ENCODE measurements around the gene TMEM19. TPM values are rescaled to one million over a fixed set of nuclear protein-coding genes. Genes with fewer than 3 reads are reported as not detected.

The TMEM19 gene
- total RNA-seq, 1 donor from 2014 or later, result 25.8 TPM

DNA sequence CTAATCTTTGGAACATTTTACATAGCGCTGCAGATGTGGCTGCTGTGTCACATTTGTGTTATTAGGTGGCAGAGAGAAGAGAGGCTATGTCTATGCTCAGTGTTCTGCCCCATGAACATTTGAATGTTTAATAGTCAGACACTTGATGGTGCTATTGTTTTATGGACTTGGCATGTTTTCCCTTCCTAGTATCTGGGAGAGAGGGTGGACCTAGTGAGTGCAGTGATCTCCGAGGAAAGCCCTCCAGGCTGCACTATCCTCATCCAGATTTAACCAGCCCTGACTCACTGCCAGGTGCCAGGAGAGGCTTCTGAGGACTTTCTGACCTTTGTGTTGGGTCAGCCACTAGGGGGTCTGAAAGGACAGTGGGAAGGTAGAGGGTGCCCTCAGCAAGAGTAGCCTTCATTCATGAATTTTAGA is 46.5 kb upstream of the TMEM19 start:
- Mint-ChIP-seq H3K27ac (ENCODE audit: unreplicated experiment) (no peak overlapping the region), H3K4me3 (ENCODE audit: unreplicated experiment) (no peak overlapping the region), H3K36me3 (ENCODE audit: low read depth, unreplicated experiment) (peaks cover 7% of the 10 kb centered on the region), H3K9me3 (ENCODE audit: unreplicated experiment) (no peaks in the 10 kb centered on the region), H3K4me1 (ENCODE audit: low read depth, unreplicated experiment) (peaks cover 6% of the 10 kb centered on the region), H3K27me3 (ENCODE audit: low read depth, unreplicated experiment) (no peaks in the 10 kb centered on the region)
- no peak overlapping the region for H2AFZ ChIP-seq (ENCODE audit: low read depth, low read length)
- peaks cover 82% of the 10 kb centered on the region for H3K36me3 ChIP-seq (ENCODE audit: insufficient read depth, low read length)
- no peaks in the 10 kb centered on the region for H3K4me1 ChIP-seq (ENCODE audit: insufficient read depth, low read length)
- no peak overlapping the region for H3K4me2 ChIP-seq (ENCODE audit: low read length)
- FAIRE-seq (no peak), DNase-seq (ENCODE audit: low read depth) (no peak)
- peaks cover 41% of the 10 kb centered on the region for H3K79me2 ChIP-seq (ENCODE audit: insufficient read depth, low read length)
- no peaks in the 10 kb centered on the region for H3K9me3 ChIP-seq (ENCODE audit: insufficient read depth, low read depth, low read length)
- H4K20me1 ChIP-seq (ENCODE audit: insufficient read depth, low read length), result peaks cover 36% of the 10 kb centered on the region
- H3K27ac ChIP-seq (ENCODE audit: low read depth, low read length), result no peak overlapping the region
- no peaks in the 10 kb centered on the region for H3K27me3 ChIP-seq (ENCODE audit: insufficient read depth, low read length)
- TF ChIP-seq EZH2 (IDR thresholded peaks at IDR 0.05; ENCODE audit: insufficient read depth, low read length), result no peak
- TF ChIP-seq, protein P1, sequence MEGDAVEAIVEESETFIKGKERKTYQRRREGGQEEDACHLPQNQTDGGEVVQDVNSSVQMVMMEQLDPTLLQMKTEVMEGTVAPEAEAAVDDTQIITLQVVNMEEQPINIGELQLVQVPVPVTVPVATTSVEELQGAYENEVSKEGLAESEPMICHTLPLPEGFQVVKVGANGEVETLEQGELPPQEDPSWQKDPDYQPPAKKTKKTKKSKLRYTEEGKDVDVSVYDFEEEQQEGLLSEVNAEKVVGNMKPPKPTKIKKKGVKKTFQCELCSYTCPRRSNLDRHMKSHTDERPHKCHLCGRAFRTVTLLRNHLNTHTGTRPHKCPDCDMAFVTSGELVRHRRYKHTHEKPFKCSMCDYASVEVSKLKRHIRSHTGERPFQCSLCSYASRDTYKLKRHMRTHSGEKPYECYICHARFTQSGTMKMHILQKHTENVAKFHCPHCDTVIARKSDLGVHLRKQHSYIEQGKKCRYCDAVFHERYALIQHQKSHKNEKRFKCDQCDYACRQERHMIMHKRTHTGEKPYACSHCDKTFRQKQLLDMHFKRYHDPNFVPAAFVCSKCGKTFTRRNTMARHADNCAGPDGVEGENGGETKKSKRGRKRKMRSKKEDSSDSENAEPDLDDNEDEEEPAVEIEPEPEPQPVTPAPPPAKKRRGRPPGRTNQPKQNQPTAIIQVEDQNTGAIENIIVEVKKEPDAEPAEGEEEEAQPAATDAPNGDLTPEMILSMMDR (IDR thresholded peaks at IDR 0.05; ENCODE audit: insufficient read depth, low read depth, low read length), result no peak
- H3K4me3 ChIP-seq (ENCODE audit: insufficient read depth, low read depth, low read length), result no peak overlapping the region
- no peak overlapping the region for H3K9ac ChIP-seq (ENCODE audit: low read length)

DNA sequence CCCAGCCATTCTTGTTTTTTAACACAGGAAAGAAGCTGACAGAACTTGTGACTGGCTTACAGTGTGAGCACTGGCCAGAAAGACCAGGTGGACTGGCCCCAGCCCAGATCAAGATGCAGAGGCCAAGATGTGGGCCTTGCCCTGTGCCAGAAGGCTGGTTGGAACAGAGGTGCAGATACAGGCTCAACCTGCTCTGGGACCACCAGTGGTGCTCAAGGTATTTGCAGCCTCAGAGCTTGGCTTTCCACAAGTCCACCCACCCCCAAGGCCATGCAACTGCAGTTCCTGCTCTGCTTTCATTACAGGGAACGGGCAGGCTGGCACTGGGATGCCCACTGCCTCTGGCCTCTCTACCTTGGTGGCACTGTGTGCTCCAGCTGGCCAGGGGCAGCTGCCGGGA is 45.6 kb upstream of the TMEM19 start:
- Histone ChIP-seq H2AFZ (ENCODE audit: low read depth, low read length) (no peak overlapping the region), H3K27ac (ENCODE audit: low read depth, low read length) (no peak overlapping the region), H3K4me3 (ENCODE audit: insufficient read depth, low read depth, low read length) (no peak overlapping the region), H4K20me1 (ENCODE audit: insufficient read depth, low read length) (peaks cover 36% of the 10 kb centered on the region), H3K9me3 (ENCODE audit: insufficient read depth, low read depth, low read length) (no peaks in the 10 kb centered on the region), H3K9ac (ENCODE audit: low read length) (no peak overlapping the region), H3K27me3 (ENCODE audit: insufficient read depth, low read length) (no peaks in the 10 kb centered on the region), H3K4me2 (ENCODE audit: low read length) (no peak overlapping the region), H3K36me3 (ENCODE audit: insufficient read depth, low read length) (peaks cover 80% of the 10 kb centered on the region), H3K4me1 (ENCODE audit: insufficient read depth, low read length) (no peaks in the 10 kb centered on the region), H3K79me2 (ENCODE audit: insufficient read depth, low read length) (peaks cover 45% of the 10 kb centered on the region)
- H3K27me3 Mint-ChIP-seq (ENCODE audit: low read depth, unreplicated experiment), result no peaks in the 10 kb centered on the region
- TF ChIP-seq, protein P1 (IDR thresholded peaks at IDR 0.05; ENCODE audit: insufficient read depth, low read depth, low read length), result no peak
- no peak for TF ChIP-seq EZH2 (IDR thresholded peaks at IDR 0.05; ENCODE audit: insufficient read depth, low read length)
- peaks cover 6% of the 10 kb centered on the region for H3K4me1 Mint-ChIP-seq (ENCODE audit: low read depth, unreplicated experiment)
- DNase-seq (ENCODE audit: low read depth) (no peak), FAIRE-seq (no peak)
- H3K9me3 Mint-ChIP-seq (ENCODE audit: unreplicated experiment), result no peaks in the 10 kb centered on the region
- H3K36me3 Mint-ChIP-seq (ENCODE audit: low read depth, unreplicated experiment), result peaks cover 13% of the 10 kb centered on the region
- no peak overlapping the region for H3K4me3 Mint-ChIP-seq (ENCODE audit: unreplicated experiment)
- no peak overlapping the region for H3K27ac Mint-ChIP-seq (ENCODE audit: unreplicated experiment)

DNA sequence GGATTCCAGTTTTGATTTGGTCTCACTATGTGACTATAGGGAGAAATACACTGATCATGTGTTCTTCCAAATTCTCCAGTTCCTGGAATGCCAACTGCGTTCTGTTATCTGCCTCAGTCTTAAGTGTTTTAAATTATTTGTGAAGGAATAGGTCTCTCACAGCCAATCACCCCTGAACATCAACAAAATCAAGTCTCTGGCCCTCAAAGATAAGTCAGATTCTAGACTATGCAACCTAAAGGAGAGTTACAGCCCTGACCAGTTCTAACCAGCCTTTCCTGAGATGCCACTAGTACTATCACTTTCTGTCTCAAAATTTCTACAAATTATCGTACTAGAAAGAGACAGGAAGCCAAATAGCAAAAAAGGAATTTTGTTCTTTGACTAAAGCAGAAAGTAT is 44.5 kb upstream of the TMEM19 start:
- no peak for TF ChIP-seq EZH2 (IDR thresholded peaks at IDR 0.05; ENCODE audit: insufficient read depth, low read length)
- TF ChIP-seq, protein P1 (IDR thresholded peaks at IDR 0.05; ENCODE audit: insufficient read depth, low read depth, low read length), result no peak
- Mint-ChIP-seq H3K27ac (ENCODE audit: unreplicated experiment) (peak overlapping the region; percentile 20), H3K27me3 (ENCODE audit: low read depth, unreplicated experiment) (no peaks in the 10 kb centered on the region), H3K36me3 (ENCODE audit: low read depth, unreplicated experiment) (peaks cover 13% of the 10 kb centered on the region), H3K4me1 (ENCODE audit: low read depth, unreplicated experiment) (peaks cover 6% of the 10 kb centered on the region), H3K4me3 (ENCODE audit: unreplicated experiment) (peak overlapping the region; percentile 17), H3K9me3 (ENCODE audit: unreplicated experiment) (no peaks in the 10 kb centered on the region)
- no peaks in the 10 kb centered on the region for H3K4me1 ChIP-seq (ENCODE audit: insufficient read depth, low read length)
- H3K79me2 ChIP-seq (ENCODE audit: insufficient read depth, low read length), result peaks cover 54% of the 10 kb centered on the region
- FAIRE-seq (peak; percentile 50), DNase-seq (ENCODE audit: low read depth) (no peak)
- H3K9ac ChIP-seq (ENCODE audit: low read length), result no peak overlapping the region
- peaks cover 35% of the 10 kb centered on the region for H4K20me1 ChIP-seq (ENCODE audit: insufficient read depth, low read length)
- H3K9me3 ChIP-seq (ENCODE audit: insufficient read depth, low read depth, low read length), result no peaks in the 10 kb centered on the region
- no peak overlapping the region for H2AFZ ChIP-seq (ENCODE audit: low read depth, low read length)
- H3K4me2 ChIP-seq (ENCODE audit: low read length), result no peak overlapping the region
- H3K4me3 ChIP-seq (ENCODE audit: insufficient read depth, low read depth, low read length), result no peak overlapping the region
- H3K27me3 ChIP-seq (ENCODE audit: insufficient read depth, low read length), result no peaks in the 10 kb centered on the region
- no peak overlapping the region for H3K27ac ChIP-seq (ENCODE audit: low read depth, low read length)
- H3K36me3 ChIP-seq (ENCODE audit: insufficient read depth, low read length), result peaks cover 80% of the 10 kb centered on the region
